Endometrial microvascular endothelial cells (primary cell): ENCODE measurements around the gene ZNF850. TPM values are rescaled to one million over a fixed set of nuclear protein-coding genes. Genes with fewer than 3 reads are reported as not detected.

Experiments
- in situ Hi-C: cut with HindIII; loops from 2 replicates; pipeline ENCODE4 v1.10.0; 2017; ENCODE audit warnings: low sequenced_read_pairs, low pct_unique_long_range_greater_than_20kb; ENCODE audit errors: inconsistent ontology term
- total RNA-seq: library from RNA; depleted of rRNA; stranded (reverse); fragments of >200 nt; gene quantifications from one replicate; pipeline ENCODE4 v1.2.3, GENCODE V29; 2015; ENCODE audit errors: inconsistent ontology term

Gene ZNF850
- total RNA-seq, 1 donor from 2014 or later, result 0.84 TPM

GRCh38 chr19:36719687-36720556 is 52.7 kb downstream of the ZNF850 start:
- in situ Hi-C loops, result no loop called here

- in situ Hi-C loops, result no loop called here
Observed at GRCh38 chr19:36709423-36709822, 63.2 kb downstream of the ZNF850 start.

- in situ Hi-C loops, result no loop called here
Observed at GRCh38 chr19:36707134-36707533, 65.5 kb downstream of the ZNF850 start.

- in situ Hi-C loops, result no loop called here
Observed at GRCh38 chr19:36688058-36688457, 84.5 kb downstream of the ZNF850 start.

GRCh38 chr19:36687214-36688056 is 85.2 kb downstream of the ZNF850 start, which contains the start of gene ZNF567:
Gene ZNF567, plus strand, starts transcription at chr19:36687612. Its CDS starts 7,256 bp downstream, at chr19:36694868.
- in situ Hi-C loops, result no loop called here

- in situ Hi-C loops, result no loop called here
Observed at GRCh38 chr19:36686365-36687213, 86.0 kb downstream of the ZNF850 start.

- in situ Hi-C loops, result no loop called here
Observed at GRCh38 chr19:36685835-36686234, 86.8 kb downstream of the ZNF850 start.

GRCh38 chr19:36679455-36679854 is 93.2 kb downstream of the ZNF850 start:
- in situ Hi-C loops, result no loop called here

GRCh38 chr19:36674201-36674600 is 98.4 kb downstream of the ZNF850 start:
- in situ Hi-C loops, result no loop called here

- in situ Hi-C loops, result no loop called here
Observed at GRCh38 chr19:36672368-36672767, 100.2 kb downstream of the ZNF850 start.

GRCh38 chr19:36668646-36669045 is 104.0 kb downstream of the ZNF850 start:
- in situ Hi-C loops, result no loop called here

- in situ Hi-C loops, result no loop called here
Observed at GRCh38 chr19:36665832-36666231, 106.8 kb downstream of the ZNF850 start.

Other genes starting within 250 kb of the ZNF850 start
- 6.9 TPM for gene ZNF260, start 244.5 kb downstream of the ZNF850 start, total RNA-seq
- 2.6 TPM for gene ZNF529, start 199.5 kb downstream of the ZNF850 start, total RNA-seq
- gene ZNF382, start 167.5 kb downstream of the ZNF850 start, total RNA-seq, result 1.3 TPM
- gene ZNF461, start 106.0 kb downstream of the ZNF850 start, total RNA-seq, result 23.2 TPM
- gene ZNF567, start 85.2 kb downstream of the ZNF850 start, total RNA-seq, result 5.5 TPM
- 5.2 TPM for gene ZNF790, start 65.6 kb upstream of the ZNF850 start, total RNA-seq
- gene ZNF345, start 78.1 kb upstream of the ZNF850 start, total RNA-seq, result 1.4 TPM
- 2.1 TPM for gene ZNF829, start 143.5 kb upstream of the ZNF850 start, total RNA-seq
- 2.5 TPM for gene ZNF568, start 143.5 kb upstream of the ZNF850 start, total RNA-seq